Measurements from ENCODE around the gene CGRRF1. TPM values are rescaled to one million over a fixed set of nuclear protein-coding genes. Genes with fewer than 3 reads are reported as not detected.
A peak's percentile ranks its signal among the peaks of the same experiment; 100 is the strongest.

CGRRF1 gene
- total and polyA plus RNA-seq, 2 donors, result 7.6 to 33.1 TPM

DNA sequence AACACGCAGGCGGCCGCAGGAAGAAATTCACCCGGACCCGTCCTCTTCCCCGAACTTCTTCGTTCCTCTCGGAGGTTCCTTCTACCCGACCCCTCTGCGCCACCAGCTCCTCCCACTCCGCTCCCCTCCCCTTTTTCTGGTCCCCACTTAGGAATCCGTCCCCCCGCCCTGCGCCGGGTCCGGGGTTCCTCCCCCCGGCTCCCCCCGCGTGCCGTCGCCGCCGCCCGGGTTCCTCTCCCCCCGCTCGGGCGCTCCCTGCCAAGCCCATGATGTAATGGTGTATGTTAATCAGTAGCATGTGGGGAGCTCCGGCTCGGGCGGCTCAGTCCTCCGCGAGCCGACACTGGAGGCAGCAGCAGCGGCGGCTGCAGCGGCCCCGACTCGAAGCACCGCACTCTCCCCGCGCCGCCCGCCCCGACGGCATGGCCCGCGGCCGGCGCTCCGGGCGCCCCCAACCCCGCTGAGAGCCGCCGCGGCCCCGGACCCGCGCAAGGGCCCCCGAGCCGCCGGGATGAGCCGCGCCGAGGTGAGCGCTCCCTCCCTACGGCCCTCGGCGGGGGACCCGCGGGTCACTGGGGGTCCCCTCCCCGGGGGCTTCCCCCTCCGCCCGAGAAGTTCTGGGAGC, 56.2 kb downstream of the CGRRF1 start:
- H3K27ac ChIP-seq (ENCODE audit: low read depth in 1 of 2, low read length in 1 of 2), result peak overlapping the region; percentile 76 to 91
- H3K27me3 ChIP-seq (ENCODE audit: control insufficient read depth in 2 of 2, insufficient read depth in 1 of 2, low read length in 1 of 2), result peaks cover 50 to 65% of the 10 kb centered on the region in 2 donors
- H3K4me3 ChIP-seq (ENCODE audit: low read length in 2 of 2), result peak overlapping the region; percentile 33 to 52
- 1% methylated on average over 73 of the region's 73 CpGs for WGBS
- no peaks in the 10 kb centered on the region for H3K36me3 ChIP-seq (ENCODE audit: control insufficient read depth in 2 of 2, insufficient read depth in 2 of 2, low read length in 1 of 2)
- H3K9me3 ChIP-seq (ENCODE audit: control insufficient read depth in 2 of 2, insufficient read depth in 1 of 2, low read length in 1 of 2), result no peaks in the 10 kb centered on the region
- peak in 4 of 9 donors; percentile 17 to 54 (median 26) for DNase-seq (ENCODE audit: low read depth in 6 of 9, low spot score in 9 of 9)
- H3K4me1 ChIP-seq (ENCODE audit: control insufficient read depth in 2 of 2, insufficient read depth in 2 of 2, low read length in 2 of 2), result peaks cover 20% of the 10 kb centered on the region in 2 donors

DNA sequence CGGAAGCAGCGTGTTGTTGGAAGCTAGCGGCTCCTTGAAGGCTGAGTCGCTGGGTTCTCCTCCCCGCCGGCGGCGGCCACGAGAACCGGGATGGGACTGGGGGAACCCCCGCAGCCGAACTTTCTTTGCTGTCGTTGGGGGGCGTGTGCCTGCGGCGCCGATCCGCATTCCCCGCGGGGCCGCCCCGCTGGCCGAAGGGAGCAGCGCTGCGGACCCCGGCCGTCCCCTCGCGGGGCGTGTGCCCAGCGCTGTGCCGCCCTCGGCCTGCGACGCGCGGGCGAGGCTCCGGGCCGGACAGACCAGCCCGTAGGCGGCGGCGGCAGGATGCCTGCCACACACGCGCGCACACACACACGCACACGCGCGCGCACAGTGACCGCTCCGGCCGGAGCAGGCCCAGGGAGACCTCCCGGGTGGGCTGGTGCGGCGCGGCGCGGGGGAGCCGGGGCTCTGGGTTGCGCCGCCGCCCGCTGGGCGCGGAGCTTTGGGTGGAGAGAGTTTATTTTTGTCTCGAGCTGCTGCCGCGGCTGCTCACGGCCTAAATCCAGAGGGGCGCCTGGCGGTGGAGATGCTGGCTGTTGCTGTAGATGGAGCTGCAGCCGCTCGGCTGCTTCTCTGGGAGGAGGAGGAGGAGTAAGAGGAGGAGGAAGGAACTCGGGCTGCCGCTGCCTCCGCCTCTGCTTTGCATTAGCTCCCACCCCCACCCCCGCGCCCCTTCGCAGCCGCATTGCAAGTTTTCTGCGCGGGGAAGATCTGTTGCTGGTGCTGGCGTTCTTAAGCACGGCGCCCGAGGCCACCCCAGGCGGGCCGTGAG, 56.9 kb downstream of the CGRRF1 start, which contains the start of gene SAMD4A:
TSS of gene SAMD4A (plus strand) at position 719 of the 814 bp plus-strand sequence. CDS start 789 bp downstream, outside the sequence.
- Histone ChIP-seq H3K4me3 (ENCODE audit: low read length in 2 of 2) (peak within 1 kb of the TSS; percentile 29 to 52), H3K27me3 (ENCODE audit: control insufficient read depth in 2 of 2, insufficient read depth in 1 of 2, low read length in 1 of 2) (peaks cover 50 to 65% of the 10 kb centered on the region in 2 donors), H3K27ac (ENCODE audit: low read depth in 1 of 2, low read length in 1 of 2) (peak within 1 kb of the TSS; percentile 47 to 60), H3K9me3 (ENCODE audit: control insufficient read depth in 2 of 2, insufficient read depth in 1 of 2, low read length in 1 of 2) (no peaks in the 10 kb centered on the region), H3K36me3 (ENCODE audit: control insufficient read depth in 2 of 2, insufficient read depth in 2 of 2, low read length in 1 of 2) (no peaks in the 10 kb centered on the region), H3K4me1 (ENCODE audit: control insufficient read depth in 2 of 2, insufficient read depth in 2 of 2, low read length in 2 of 2) (peaks cover 20% of the 10 kb centered on the region in 2 donors)
- WGBS, result under 1% methylated on average over 91 of the region's 91 CpGs
- DNase-seq (ENCODE audit: low read depth in 6 of 9, low spot score in 9 of 9), result peak in 6 of 9 donors; percentile 16 to 75 (median 44)

DNA sequence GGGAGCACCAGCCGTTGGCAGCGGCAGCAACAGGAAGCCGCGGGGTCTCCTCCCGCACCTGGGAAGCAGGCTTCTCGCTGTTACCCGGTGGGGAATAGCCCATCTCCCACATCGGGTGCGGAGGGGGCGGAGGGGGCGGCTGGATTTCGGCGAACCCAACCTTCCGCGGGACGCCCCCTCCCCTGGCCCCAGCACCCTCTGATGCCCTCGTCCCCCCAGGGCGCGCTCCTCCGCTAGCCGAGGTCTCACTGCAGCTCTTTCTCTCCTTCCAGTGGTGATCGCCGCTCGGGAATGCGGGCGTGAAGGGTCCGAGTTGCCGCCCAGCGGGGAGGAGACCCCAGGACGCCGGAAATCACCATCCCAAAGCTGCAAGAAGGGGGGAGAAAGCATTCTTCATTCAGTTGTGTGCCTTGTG, 57.5 kb downstream of the CGRRF1 start:
- H3K9me3 ChIP-seq (ENCODE audit: control insufficient read depth in 2 of 2, insufficient read depth in 1 of 2, low read length in 1 of 2), result no peaks in the 10 kb centered on the region
- under 1% methylated on average over 31 of the region's 31 CpGs for WGBS
- H3K4me3 ChIP-seq (ENCODE audit: low read length in 2 of 2), result peak overlapping the region; percentile 28 to 52
- DNase-seq (ENCODE audit: low read depth in 6 of 9, low spot score in 9 of 9), result peak in 1 of 9 donors; percentile 3
- peak overlapping the region; percentile 39 to 60 for H3K27ac ChIP-seq (ENCODE audit: low read depth in 1 of 2, low read length in 1 of 2)
- H3K36me3 ChIP-seq (ENCODE audit: control insufficient read depth in 2 of 2, insufficient read depth in 2 of 2, low read length in 1 of 2), result no peaks in the 10 kb centered on the region
- peaks cover 50 to 65% of the 10 kb centered on the region in 2 donors for H3K27me3 ChIP-seq (ENCODE audit: control insufficient read depth in 2 of 2, insufficient read depth in 1 of 2, low read length in 1 of 2)
- peaks cover 20% of the 10 kb centered on the region in 2 donors for H3K4me1 ChIP-seq (ENCODE audit: control insufficient read depth in 2 of 2, insufficient read depth in 2 of 2, low read length in 2 of 2)

DNA sequence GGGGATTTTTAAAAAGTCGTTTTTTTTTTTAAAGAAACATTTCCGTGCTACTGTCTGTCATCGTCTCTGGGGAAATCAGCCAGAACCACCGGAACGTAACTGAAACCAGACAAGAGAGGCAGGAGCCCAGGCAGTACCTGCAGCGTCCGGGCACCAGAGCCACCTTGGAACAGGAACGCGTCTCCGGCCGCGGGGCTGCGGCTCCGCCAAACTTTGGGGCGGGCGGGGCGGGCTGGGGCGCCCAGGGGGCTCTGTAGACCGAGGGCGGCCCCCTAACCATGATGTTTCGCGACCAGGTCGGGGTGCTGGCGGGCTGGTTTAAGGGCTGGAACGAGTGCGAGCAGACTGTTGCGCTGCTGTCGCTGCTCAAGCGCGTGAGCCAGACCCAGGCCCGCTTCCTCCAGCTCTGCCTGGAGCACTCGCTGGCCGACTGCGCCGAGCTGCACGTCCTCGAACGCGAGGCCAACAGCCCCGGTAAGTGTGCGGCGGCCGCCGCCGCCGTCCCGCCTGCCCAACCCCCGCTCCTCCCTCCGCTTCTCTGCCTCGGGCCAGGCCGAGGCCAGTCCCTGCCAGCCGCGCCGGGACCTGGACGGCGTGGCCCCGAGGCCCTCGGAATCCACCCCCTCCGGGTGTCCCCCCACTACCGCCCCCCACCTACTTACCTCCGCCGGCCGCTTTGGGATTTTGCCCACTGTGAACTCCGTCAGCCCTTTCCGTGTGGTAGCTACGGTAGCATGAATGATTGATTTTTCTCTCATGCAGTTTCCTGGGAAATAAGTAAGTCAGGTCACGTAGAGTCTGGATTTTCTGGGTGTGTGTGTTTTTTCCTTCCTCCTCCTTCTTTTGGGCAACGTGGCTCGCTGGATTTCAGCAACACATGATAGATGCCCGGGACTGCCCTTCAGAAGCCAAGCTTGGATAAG, 58.2 kb downstream of the CGRRF1 start:
- WGBS, result 1% methylated on average over 70 of the region's 70 CpGs
- peak overlapping the region; percentile 28 to 52 for H3K4me3 ChIP-seq (ENCODE audit: low read length in 2 of 2)
- peak overlapping the region in 1 of 2 donors; percentile 42 for H3K27ac ChIP-seq (ENCODE audit: low read depth in 1 of 2, low read length in 1 of 2)
- DNase-seq (ENCODE audit: low read depth in 6 of 9, low spot score in 9 of 9), result peak in 4 of 9 donors; percentile 4 to 44 (median 20)
- no peaks in the 10 kb centered on the region for H3K36me3 ChIP-seq (ENCODE audit: control insufficient read depth in 2 of 2, insufficient read depth in 2 of 2, low read length in 1 of 2)
- peaks cover 50 to 63% of the 10 kb centered on the region in 2 donors for H3K27me3 ChIP-seq (ENCODE audit: control insufficient read depth in 2 of 2, insufficient read depth in 1 of 2, low read length in 1 of 2)
- no peaks in the 10 kb centered on the region for H3K9me3 ChIP-seq (ENCODE audit: control insufficient read depth in 2 of 2, insufficient read depth in 1 of 2, low read length in 1 of 2)
- H3K4me1 ChIP-seq (ENCODE audit: control insufficient read depth in 2 of 2, insufficient read depth in 2 of 2, low read length in 2 of 2), result peaks cover 20% of the 10 kb centered on the region in 2 donors

DNA sequence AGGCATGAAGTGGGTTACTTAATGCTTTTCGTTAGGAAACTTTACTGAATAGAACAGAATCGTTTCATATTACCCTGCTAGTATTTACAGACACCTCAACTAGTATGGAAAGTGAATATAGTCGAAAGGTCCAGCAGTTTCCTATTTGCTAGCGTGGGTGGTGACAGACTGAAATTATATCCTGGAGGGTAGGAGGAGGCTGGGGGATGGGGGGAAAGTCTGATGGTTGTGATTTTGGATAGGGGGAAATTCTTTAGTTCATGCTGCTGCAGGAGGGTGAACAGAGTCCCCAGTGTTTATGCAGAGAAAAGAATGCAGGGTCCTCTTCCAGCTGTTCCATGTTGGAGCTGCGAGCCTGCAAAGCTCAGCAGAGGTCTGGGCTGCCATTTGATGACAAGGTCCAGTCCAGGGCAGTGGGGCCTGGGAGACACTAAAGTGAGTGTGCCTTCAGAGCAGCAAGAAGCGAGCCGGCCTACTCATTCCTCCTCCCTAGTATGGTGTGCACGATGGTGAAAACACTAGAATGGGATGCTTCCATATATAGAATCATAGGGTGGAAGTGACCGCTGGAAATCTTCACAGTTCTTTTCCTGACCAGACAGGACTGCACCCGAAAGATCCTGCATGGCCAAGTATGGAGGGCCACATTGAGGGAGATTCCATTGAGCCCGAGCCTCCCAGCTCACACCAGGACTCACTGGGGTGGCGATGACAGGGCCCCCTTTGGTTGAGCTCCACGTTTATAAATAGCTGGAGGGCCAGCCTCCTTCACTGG, 59.3 kb downstream of the CGRRF1 start:
- H3K27ac ChIP-seq (ENCODE audit: low read depth in 1 of 2, low read length in 1 of 2), result no peak overlapping the region
- peaks cover 48 to 63% of the 10 kb centered on the region in 2 donors for H3K27me3 ChIP-seq (ENCODE audit: control insufficient read depth in 2 of 2, insufficient read depth in 1 of 2, low read length in 1 of 2)
- DNase-seq (ENCODE audit: low read depth in 6 of 9, low spot score in 9 of 9), result no peak
- H3K36me3 ChIP-seq (ENCODE audit: control insufficient read depth in 2 of 2, insufficient read depth in 2 of 2, low read length in 1 of 2), result no peaks in the 10 kb centered on the region
- H3K4me1 ChIP-seq (ENCODE audit: control insufficient read depth in 2 of 2, insufficient read depth in 2 of 2, low read length in 2 of 2), result peaks cover 20% of the 10 kb centered on the region in 2 donors
- 87% methylated on average over 13 of the region's 13 CpGs for WGBS
- no peak overlapping the region for H3K4me3 ChIP-seq (ENCODE audit: low read length in 2 of 2)
- no peaks in the 10 kb centered on the region for H3K9me3 ChIP-seq (ENCODE audit: control insufficient read depth in 2 of 2, insufficient read depth in 1 of 2, low read length in 1 of 2)

DNA sequence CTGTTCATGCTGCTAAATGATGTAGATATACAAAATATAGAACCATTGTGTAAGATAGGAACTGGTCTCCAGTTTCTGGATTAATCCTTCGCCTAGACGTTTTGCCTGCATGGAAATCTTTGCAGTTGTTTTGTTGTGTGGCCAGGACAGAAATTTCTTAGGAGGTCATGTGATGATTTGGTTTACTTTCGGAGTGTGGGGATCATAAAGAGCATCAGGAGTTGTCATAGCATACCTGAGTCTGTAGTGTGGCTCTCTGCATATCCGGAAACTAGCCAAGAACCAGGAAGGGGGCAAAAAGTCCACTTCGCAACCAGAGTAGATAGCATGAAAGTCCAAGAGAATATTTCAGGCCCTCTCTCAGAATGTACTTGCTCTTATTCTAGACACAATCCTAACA, 60.3 kb downstream of the CGRRF1 start:
- H3K27ac ChIP-seq (ENCODE audit: low read depth in 1 of 2, low read length in 1 of 2), result no peak overlapping the region
- 76% methylated on average over 5 of the region's 5 CpGs for WGBS
- H3K36me3 ChIP-seq (ENCODE audit: control insufficient read depth in 2 of 2, insufficient read depth in 2 of 2, low read length in 1 of 2), result no peaks in the 10 kb centered on the region
- H3K4me1 ChIP-seq (ENCODE audit: control insufficient read depth in 2 of 2, insufficient read depth in 2 of 2, low read length in 2 of 2), result peaks cover 16 to 20% of the 10 kb centered on the region in 2 donors
- no peak overlapping the region for H3K4me3 ChIP-seq (ENCODE audit: low read length in 2 of 2)
- peaks cover 38 to 53% of the 10 kb centered on the region in 2 donors for H3K27me3 ChIP-seq (ENCODE audit: control insufficient read depth in 2 of 2, insufficient read depth in 1 of 2, low read length in 1 of 2)
- DNase-seq (ENCODE audit: low read depth in 6 of 9, low spot score in 9 of 9), result no peak
- H3K9me3 ChIP-seq (ENCODE audit: control insufficient read depth in 2 of 2, insufficient read depth in 1 of 2, low read length in 1 of 2), result no peaks in the 10 kb centered on the region

DNA sequence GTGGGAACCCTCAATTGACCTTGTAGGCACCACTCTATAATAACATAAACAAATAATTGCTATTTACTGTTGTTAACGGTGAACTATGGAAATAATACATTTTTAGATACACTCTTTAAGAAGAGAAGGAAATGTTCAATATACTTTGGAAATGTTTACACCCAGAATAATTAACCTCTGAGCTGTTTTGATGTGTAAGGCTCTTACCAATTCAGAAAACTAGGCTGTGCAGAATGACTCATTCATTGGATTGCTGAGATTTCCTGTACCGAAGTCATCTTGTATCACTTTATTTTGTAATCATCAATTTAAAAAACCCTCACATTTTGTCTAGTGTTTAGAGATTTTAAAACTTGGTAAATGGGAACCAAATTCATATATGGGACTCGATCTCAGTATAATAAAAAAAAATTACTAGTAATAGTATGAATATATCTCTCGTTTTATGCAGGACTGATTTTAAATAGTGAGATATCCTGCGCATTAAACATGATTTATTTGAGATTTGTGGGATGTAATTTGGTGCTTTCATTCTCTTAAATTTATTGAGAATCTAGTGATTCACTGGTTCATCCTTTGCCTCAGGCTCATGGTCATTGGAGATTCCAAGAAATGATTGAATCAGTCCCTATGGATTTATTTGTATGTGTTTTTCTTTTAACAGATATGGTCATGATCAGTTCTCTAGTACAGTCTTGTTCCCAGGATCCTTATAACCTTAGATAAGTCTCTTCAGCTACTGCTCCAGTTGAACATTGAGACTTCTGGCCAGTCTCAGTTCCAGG, 61.1 kb downstream of the CGRRF1 start:
- 97% methylated on average over 5 of the region's 5 CpGs for WGBS
- no peaks in the 10 kb centered on the region for H3K9me3 ChIP-seq (ENCODE audit: control insufficient read depth in 2 of 2, insufficient read depth in 1 of 2, low read length in 1 of 2)
- no peaks in the 10 kb centered on the region for H3K36me3 ChIP-seq (ENCODE audit: control insufficient read depth in 2 of 2, insufficient read depth in 2 of 2, low read length in 1 of 2)
- DNase-seq (ENCODE audit: low read depth in 6 of 9, low spot score in 9 of 9), result no peak
- H3K27me3 ChIP-seq (ENCODE audit: control insufficient read depth in 2 of 2, insufficient read depth in 1 of 2, low read length in 1 of 2), result peaks cover 31 to 45% of the 10 kb centered on the region in 2 donors
- H3K27ac ChIP-seq (ENCODE audit: low read depth in 1 of 2, low read length in 1 of 2), result no peak overlapping the region
- peaks cover 9 to 15% of the 10 kb centered on the region in 2 donors for H3K4me1 ChIP-seq (ENCODE audit: control insufficient read depth in 2 of 2, insufficient read depth in 2 of 2, low read length in 2 of 2)
- H3K4me3 ChIP-seq (ENCODE audit: low read length in 2 of 2), result no peak overlapping the region
